Effector memory CD4-positive, alpha-beta T cell (primary cell): ENCODE results near the gene ZNF563.
A peak's percentile ranks its signal among the peaks of the same experiment; 100 is the strongest.
"Not testable (repeated sequence)": the region's sequence is repeated elsewhere in the genome, so short reads cannot be mapped to it uniquely, and the experiment has no call there.

Experiments used
- DNase-seq, 3 donors: peaks; one replicate each; pipeline ENCODE4 v3.0.0-alpha.2; 2020
- H3K27ac ChIP-seq: 2 replicates; pipeline ENCODE4 v1.7.0; 2013; ENCODE audit warnings: mild to moderate bottlenecking, low read length, moderate library complexity; ENCODE audit not compliant: insufficient read depth, poor library complexity, severe bottlenecking
- H3K27me3 ChIP-seq: replicated peaks from 2 replicates; pipeline ENCODE4 v1.7.0; 2013; ENCODE audit warnings: mild to moderate bottlenecking, low read length; ENCODE audit not compliant: insufficient read depth, control insufficient read depth, poor library complexity, severe bottlenecking
- H3K36me3 ChIP-seq: 2 replicates; pipeline ENCODE4 v1.7.0; 2013; ENCODE audit warnings: mild to moderate bottlenecking, low read length, moderate library complexity; ENCODE audit not compliant: control insufficient read depth, insufficient read depth
- H3K4me1 ChIP-seq: 2 replicates; pipeline ENCODE4 v1.7.0; 2013; ENCODE audit warnings: low read length, mild to moderate bottlenecking; ENCODE audit not compliant: control insufficient read depth, insufficient read depth, poor library complexity, severe bottlenecking
- H3K4me3 ChIP-seq: 2 replicates; pipeline ENCODE4 v1.7.0; 2013; ENCODE audit warnings: low read length, low read depth, mild to moderate bottlenecking; ENCODE audit not compliant: insufficient read depth, poor library complexity, severe bottlenecking
- H3K9me3 ChIP-seq: 2 replicates; pipeline ENCODE4 v1.7.0; 2013; ENCODE audit warnings: mild to moderate bottlenecking, low read length, moderate library complexity; ENCODE audit not compliant: control insufficient read depth

Gene ZNF563

DNA sequence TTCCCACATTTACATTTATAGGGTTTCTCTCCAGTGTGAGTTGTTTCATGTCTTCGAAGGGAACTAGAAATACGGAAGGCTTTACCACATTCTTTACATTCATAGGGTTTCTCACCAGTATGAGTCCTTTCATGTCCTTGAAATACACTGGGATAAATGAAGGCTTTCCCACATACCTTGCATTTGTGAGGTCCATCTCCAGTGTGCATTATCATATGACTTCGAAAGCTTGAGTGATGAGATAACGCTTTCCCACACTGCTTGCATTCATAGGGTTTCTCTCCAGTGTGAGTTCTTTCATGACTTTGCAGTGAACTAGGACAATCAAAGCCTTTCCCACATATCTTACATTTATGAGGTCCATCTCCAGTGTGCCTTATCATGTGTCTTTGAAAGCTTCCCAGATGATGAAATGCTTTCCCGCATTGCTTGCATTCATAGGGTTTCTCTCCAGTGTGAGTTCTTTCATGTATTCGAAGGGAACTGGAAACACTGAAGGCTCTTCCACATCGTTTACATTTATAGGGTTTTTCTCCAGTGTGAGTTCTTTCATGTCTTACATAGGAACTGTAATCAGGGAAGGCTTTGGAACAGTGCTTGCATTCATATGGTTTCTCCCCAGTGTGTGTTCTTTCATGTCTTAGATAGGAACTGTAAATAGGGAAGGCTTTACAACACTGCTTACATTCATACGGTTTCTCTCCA is 16.9 kb upstream of the ZNF563 start:
- H3K4me3 ChIP-seq: no peak overlapping the region
- no peak for DNase-seq
- H3K4me1 ChIP-seq: no peaks in the 10 kb centered on the region
- H3K27ac ChIP-seq: no peak overlapping the region
- H3K27me3 ChIP-seq: no peaks in the 10 kb centered on the region
- peaks cover 22% of the 10 kb centered on the region for H3K9me3 ChIP-seq
- H3K36me3 ChIP-seq: no peaks in the 10 kb centered on the region

GRCh38 chr19:12346896-12347295 is 13.5 kb upstream of the ZNF563 start:
- Histone ChIP-seq H3K27ac (no peak overlapping the region), H3K4me1 (no peaks in the 10 kb centered on the region), H3K27me3 (no peaks in the 10 kb centered on the region), H3K9me3 (peaks cover 16% of the 10 kb centered on the region), H3K36me3 (no peaks in the 10 kb centered on the region), H3K4me3 (no peak overlapping the region)
- DNase-seq: no peak

DNA sequence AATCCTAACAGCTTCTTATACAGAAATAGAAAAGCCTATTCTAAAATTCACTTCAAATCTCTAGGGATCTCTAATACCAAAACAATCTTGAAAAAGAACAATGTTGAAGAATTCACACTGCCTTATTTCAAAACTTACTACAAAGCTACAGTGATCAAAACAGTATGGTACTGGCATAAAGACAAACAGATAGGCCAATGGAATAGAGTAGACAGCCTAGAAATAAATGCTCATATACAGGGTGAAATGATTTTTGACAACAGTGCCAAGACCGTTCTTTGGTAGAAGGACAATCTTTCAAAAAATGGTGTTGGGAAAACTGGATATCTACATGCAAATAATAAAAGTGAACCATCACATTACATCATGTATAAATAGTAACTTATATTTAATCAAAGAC is 11.8 kb upstream of the ZNF563 start:
- peaks cover 5% of the 10 kb centered on the region for H3K9me3 ChIP-seq
- H3K36me3 ChIP-seq: no peaks in the 10 kb centered on the region
- no peak overlapping the region for H3K27ac ChIP-seq
- DNase-seq: no peak
- no peak overlapping the region for H3K4me3 ChIP-seq
- H3K27me3 ChIP-seq: no peaks in the 10 kb centered on the region
- H3K4me1 ChIP-seq: no peaks in the 10 kb centered on the region

- DNase-seq: peak in 2 of 3 donors; percentile 12 to 15
- Histone ChIP-seq H3K27ac (peak overlapping the region; percentile 84), H3K4me1 (peaks cover 12% of the 10 kb centered on the region), H3K9me3 (no peaks in the 10 kb centered on the region), H3K27me3 (no peaks in the 10 kb centered on the region), H3K4me3 (no peak overlapping the region), H3K36me3 (no peaks in the 10 kb centered on the region)
These were observed 2.1 kb downstream of the ZNF563 start for GRCh38 chr19:12331211-12331941.

- DNase-seq: no peak
- H3K27me3 ChIP-seq: no peaks in the 10 kb centered on the region
- H3K9me3 ChIP-seq: no peaks in the 10 kb centered on the region
- no peak overlapping the region for H3K27ac ChIP-seq
- no peaks in the 10 kb centered on the region for H3K36me3 ChIP-seq
- H3K4me3 ChIP-seq: no peak overlapping the region
- H3K4me1 ChIP-seq: peaks cover 12% of the 10 kb centered on the region
These were observed 3.1 kb downstream of the ZNF563 start for GRCh38 chr19:12330340-12330739.

DNA sequence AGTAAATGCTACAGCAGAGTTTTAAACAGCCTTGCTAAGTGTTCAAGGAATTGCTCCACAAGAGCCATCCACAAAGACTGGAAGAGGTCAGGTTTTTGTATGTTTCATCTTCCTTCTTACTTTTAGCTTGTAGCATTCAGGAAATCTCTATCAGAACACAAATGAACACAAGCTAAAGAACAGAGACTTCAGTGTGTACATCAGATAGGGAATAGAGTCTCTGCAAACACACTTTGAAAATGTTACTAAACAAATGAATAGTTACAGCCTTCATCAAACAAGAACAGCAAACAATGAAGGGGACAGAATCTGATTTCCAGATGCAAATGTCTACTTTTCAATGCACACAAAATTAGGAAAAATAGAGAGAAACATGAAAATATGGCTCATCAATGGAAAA is 7.7 kb downstream of the ZNF563 start:
- H3K4me1 ChIP-seq: no peaks in the 10 kb centered on the region
- H3K9me3 ChIP-seq: no peaks in the 10 kb centered on the region
- DNase-seq: no peak
- H3K27me3 ChIP-seq: no peaks in the 10 kb centered on the region
- peaks cover 17% of the 10 kb centered on the region for H3K36me3 ChIP-seq
- no peak overlapping the region for H3K27ac ChIP-seq
- no peak overlapping the region for H3K4me3 ChIP-seq

- peaks cover 46% of the 10 kb centered on the region for H3K36me3 ChIP-seq
- no peaks in the 10 kb centered on the region for H3K4me1 ChIP-seq
- H3K27ac ChIP-seq: no peak overlapping the region
- H3K9me3 ChIP-seq: peaks cover 4% of the 10 kb centered on the region
- H3K4me3 ChIP-seq: no peak overlapping the region
- DNase-seq: no peak
- H3K27me3 ChIP-seq: no peaks in the 10 kb centered on the region
These were observed 14.5 kb downstream of the ZNF563 start for GRCh38 chr19:12318782-12319413.

GRCh38 chr19:12314553-12314952 is 18.9 kb downstream of the ZNF563 start:
- Histone ChIP-seq H3K4me1 (no peaks in the 10 kb centered on the region), H3K9me3 (peaks cover 3% of the 10 kb centered on the region)

GRCh38 chr19:12308891-12309290 is 24.5 kb downstream of the ZNF563 start:
- not testable (repeated sequence) for H3K4me1 ChIP-seq, DNase-seq, H3K9me3 ChIP-seq, H3K27ac ChIP-seq, H3K4me3 ChIP-seq, H3K27me3 ChIP-seq, H3K36me3 ChIP-seq

More at GRCh38 chr19:12314553-12314952, 18.9 kb downstream of the ZNF563 start:
- no peak overlapping the region for H3K27ac ChIP-seq
- no peak for DNase-seq
- no peaks in the 10 kb centered on the region for H3K27me3 ChIP-seq
- peaks cover 17% of the 10 kb centered on the region for H3K36me3 ChIP-seq
- no peak overlapping the region for H3K4me3 ChIP-seq

DNA sequence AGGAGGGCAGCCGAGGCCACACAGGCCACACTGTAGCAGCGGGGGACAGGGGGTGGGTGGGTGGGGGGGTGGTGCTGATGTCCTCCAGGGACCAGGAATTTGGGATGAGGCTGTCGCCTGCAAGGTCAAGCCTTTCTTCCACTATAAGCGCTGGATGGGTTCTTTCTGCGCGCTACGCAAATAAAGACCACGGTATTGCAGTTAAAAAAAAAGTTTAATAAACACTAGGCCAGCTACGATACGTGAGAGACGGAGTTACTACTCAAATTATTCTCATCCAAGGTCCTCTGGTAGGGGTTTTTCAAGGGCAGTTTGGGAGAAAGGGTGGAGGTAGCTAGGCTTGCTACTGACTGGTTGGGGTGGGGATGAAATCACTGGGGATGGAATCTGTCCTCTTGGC is 38.2 kb downstream of the ZNF563 start:
- no peaks in the 10 kb centered on the region for H3K36me3 ChIP-seq
- DNase-seq: no peak
- peaks cover 11% of the 10 kb centered on the region for H3K4me1 ChIP-seq
- peak overlapping the region; percentile 83 for H3K27ac ChIP-seq
- H3K27me3 ChIP-seq: no peaks in the 10 kb centered on the region
- H3K4me3 ChIP-seq: peak overlapping the region; percentile 76
- H3K9me3 ChIP-seq: no peaks in the 10 kb centered on the region
